Measurements from ENCODE around the gene DOK1.

DNA sequence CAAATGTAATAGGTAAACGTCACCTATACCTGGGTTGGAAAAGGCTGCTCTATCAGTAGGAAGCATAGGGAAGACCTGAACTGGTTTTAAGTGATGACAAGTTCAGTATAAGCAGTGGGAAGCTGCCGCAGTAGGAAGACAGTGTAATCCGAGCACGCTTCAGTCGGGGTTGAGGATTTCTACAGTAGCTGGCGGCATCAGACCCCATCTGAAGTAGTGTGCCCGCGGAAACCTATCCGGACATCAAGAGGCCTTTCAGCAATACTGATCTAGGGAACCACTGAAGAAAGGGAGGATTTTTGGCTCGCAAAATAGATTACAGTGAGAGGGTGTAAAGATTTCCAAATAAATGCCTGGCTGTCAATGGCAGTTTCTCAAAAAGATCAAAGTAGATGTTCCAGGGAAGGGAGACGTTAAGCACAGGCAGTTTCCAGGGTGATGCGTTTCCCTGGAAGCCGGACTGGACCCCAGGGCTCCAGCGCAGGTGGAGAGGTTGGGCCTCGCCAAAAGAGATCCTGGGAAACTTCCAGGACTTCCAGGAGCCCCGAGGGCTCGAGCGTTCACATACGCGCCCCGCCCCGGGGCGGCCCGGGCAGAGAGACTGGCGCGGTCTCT lies 6.1 kb upstream of the DOK1 start:
- TF ChIP-seq, protein P1, sequence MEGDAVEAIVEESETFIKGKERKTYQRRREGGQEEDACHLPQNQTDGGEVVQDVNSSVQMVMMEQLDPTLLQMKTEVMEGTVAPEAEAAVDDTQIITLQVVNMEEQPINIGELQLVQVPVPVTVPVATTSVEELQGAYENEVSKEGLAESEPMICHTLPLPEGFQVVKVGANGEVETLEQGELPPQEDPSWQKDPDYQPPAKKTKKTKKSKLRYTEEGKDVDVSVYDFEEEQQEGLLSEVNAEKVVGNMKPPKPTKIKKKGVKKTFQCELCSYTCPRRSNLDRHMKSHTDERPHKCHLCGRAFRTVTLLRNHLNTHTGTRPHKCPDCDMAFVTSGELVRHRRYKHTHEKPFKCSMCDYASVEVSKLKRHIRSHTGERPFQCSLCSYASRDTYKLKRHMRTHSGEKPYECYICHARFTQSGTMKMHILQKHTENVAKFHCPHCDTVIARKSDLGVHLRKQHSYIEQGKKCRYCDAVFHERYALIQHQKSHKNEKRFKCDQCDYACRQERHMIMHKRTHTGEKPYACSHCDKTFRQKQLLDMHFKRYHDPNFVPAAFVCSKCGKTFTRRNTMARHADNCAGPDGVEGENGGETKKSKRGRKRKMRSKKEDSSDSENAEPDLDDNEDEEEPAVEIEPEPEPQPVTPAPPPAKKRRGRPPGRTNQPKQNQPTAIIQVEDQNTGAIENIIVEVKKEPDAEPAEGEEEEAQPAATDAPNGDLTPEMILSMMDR (IDR thresholded peaks at IDR 0.05) = no peak
- no peak for TF ChIP-seq POLR2A (IDR thresholded peaks at IDR 0.05)

All from Peyer's patch (tissue), 4 donors.